Measurements from ENCODE around the gene CFAP77.

CFAP77 gene

GRCh38 chr9:132497731-132498130 is 87.7 kb downstream of the CFAP77 start:
- no peak for DNase-seq

- DNase-seq: no peak
Measured at GRCh38 chr9:132498531-132499210, 88.7 kb downstream of the CFAP77 start.

GRCh38 chr9:132499251-132499650 is 89.2 kb downstream of the CFAP77 start:
- no peak for DNase-seq

- DNase-seq: no peak
Measured at GRCh38 chr9:132500193-132500592, 90.2 kb downstream of the CFAP77 start.

GRCh38 chr9:132502480-132502879 is 92.5 kb downstream of the CFAP77 start:
- DNase-seq: no peak

GRCh38 chr9:132503116-132503515 is 93.1 kb downstream of the CFAP77 start:
- DNase-seq: no peak

- DNase-seq: no peak
Measured at GRCh38 chr9:132504488-132504887, 94.5 kb downstream of the CFAP77 start.

GRCh38 chr9:132505991-132506655 is 96.1 kb downstream of the CFAP77 start:
- no peak for DNase-seq

- no peak for DNase-seq
Measured at GRCh38 chr9:132506977-132507669, 97.1 kb downstream of the CFAP77 start.

GRCh38 chr9:132507670-132508469 is 97.9 kb downstream of the CFAP77 start:
- DNase-seq: peak; percentile 67

GRCh38 chr9:132509928-132510874 is 100.2 kb downstream of the CFAP77 start:
- DNase-seq: no peak

GRCh38 chr9:132511191-132511999 is 101.4 kb downstream of the CFAP77 start:
- DNase-seq: no peak

GRCh38 chr9:132513416-132513815 is 103.4 kb downstream of the CFAP77 start:
- no peak for DNase-seq

- DNase-seq: no peak
Measured at GRCh38 chr9:132514011-132514744, 104.2 kb downstream of the CFAP77 start.

GRCh38 chr9:132514821-132515220 is 104.8 kb downstream of the CFAP77 start:
- DNase-seq: no peak

GRCh38 chr9:132516301-132516700 is 106.3 kb downstream of the CFAP77 start:
- DNase-seq: no peak

- DNase-seq: peak; percentile 60
Measured at GRCh38 chr9:132516911-132517310, 106.9 kb downstream of the CFAP77 start.

- no peak for DNase-seq
Measured at GRCh38 chr9:132517815-132518550, 108.0 kb downstream of the CFAP77 start.

GRCh38 chr9:132518626-132519025 is 108.6 kb downstream of the CFAP77 start:
- DNase-seq: no peak

- DNase-seq: no peak
Measured at GRCh38 chr9:132519033-132519432, 109.0 kb downstream of the CFAP77 start.

All from NCI-H1092 (cell line).